ENCODE data around the gene TEX2. TPM values are rescaled to one million over a fixed set of nuclear protein-coding genes. Genes with fewer than 3 reads are reported as not detected.

The TEX2 gene
- total and polyA plus RNA-seq, 2 experiments from 2014 or later, result 27.9 to 37.7 TPM

GRCh38 chr17:64152428-64153125 lies 110.5 kb downstream of the TEX2 start:
- Histone ChIP-seq H3K27ac (no peak overlapping the region), H4K20me1 (ENCODE audit: insufficient read depth, poor library complexity, severe bottlenecking) (no peaks in the 10 kb centered on the region), H3K4me3 (no peak overlapping the region), H3K9me3 (ENCODE audit: low read depth) (no peaks in the 10 kb centered on the region), H3K4me1 (ENCODE audit: insufficient read depth) (peaks cover 12% of the 10 kb centered on the region), H3K36me3 (replicated peaks; ENCODE audit: insufficient read depth, low read depth) (no peaks in the 10 kb centered on the region), H3K4me2 (no peak overlapping the region), H3K27me3 (no peaks in the 10 kb centered on the region), H2AFZ (no peak overlapping the region), H3K9me2 (replicated peaks; ENCODE audit: insufficient read depth) (no peaks in the 10 kb centered on the region), H3K79me2 (no peaks in the 10 kb centered on the region)
- no peak for DNase-seq (ENCODE audit: low spot score)
- TF ChIP-seq EZH2phosphoT487 (IDR thresholded peaks at IDR 0.05; ENCODE audit: low read depth, severe bottlenecking, unreplicated experiment), result no peak
- TF ChIP-seq CTCF (IDR thresholded peaks at IDR 0.05; ENCODE audit: poor library complexity), result no peak
- no peak for TF ChIP-seq EZH2 (IDR thresholded peaks at IDR 0.05; ENCODE audit: borderline replicate concordance)
- WGBS (ENCODE audit: low lambda C conversion rate, missing lambda C conversion rate), result 82% methylated on average over 7 of the region's 7 CpGs

GRCh38 chr17:64151016-64151368 lies 112.1 kb downstream of the TEX2 start:
- peaks cover 7% of the 10 kb centered on the region for H3K79me2 ChIP-seq

DNA sequence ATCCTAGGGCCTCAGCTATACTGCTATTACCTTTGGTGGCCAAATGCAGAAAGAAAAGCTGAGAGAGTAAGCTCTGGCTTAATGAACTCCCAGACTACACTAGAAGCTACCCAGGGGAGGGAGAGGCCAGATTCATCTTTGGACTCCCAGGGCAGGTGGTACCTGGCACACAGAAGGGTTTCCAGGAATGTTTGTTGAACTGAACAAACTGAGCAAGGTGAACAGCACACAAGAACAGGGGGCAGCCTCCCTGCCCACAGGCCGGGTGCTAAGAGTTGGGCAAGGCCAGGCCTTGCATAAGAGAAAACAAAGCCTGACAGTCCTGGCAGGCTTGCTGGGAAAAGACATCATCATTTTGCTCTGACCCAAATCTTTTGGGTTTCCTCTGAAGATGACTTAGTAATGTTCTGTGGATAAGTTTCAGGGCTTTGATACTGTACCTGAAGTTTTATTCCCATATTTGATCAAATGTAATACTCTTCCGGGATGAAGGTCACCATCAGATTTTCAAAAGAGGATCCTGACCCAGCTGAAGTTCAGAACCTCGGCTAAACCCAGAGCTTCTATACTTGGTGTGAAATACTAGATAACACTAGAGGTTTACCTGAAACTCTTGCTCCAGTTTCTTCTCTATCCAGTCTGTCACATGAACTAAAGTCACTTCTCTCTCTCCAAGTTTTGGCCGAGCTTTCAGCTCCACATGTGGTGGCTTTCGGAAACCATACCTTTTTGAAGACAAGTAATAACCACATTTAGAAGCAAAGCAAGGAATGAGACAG lies 112.6 kb downstream of the TEX2 start:
- Histone ChIP-seq H3K36me3 (replicated peaks; ENCODE audit: insufficient read depth, low read depth) (no peaks in the 10 kb centered on the region), H3K9me3 (ENCODE audit: low read depth) (no peaks in the 10 kb centered on the region), H4K20me1 (ENCODE audit: insufficient read depth, poor library complexity, severe bottlenecking) (no peaks in the 10 kb centered on the region), H3K4me2 (no peak overlapping the region), H3K79me2 (peaks cover 7% of the 10 kb centered on the region), H2AFZ (no peak overlapping the region), H3K4me1 (ENCODE audit: insufficient read depth) (peaks cover 12% of the 10 kb centered on the region), H3K4me3 (no peak overlapping the region), H3K27ac (peak overlapping the region; percentile 68), H3K27me3 (no peaks in the 10 kb centered on the region), H3K9me2 (replicated peaks; ENCODE audit: insufficient read depth) (no peaks in the 10 kb centered on the region)
- TF ChIP-seq EZH2 (IDR thresholded peaks at IDR 0.05; ENCODE audit: borderline replicate concordance) (no peak), CTCF (IDR thresholded peaks at IDR 0.05; ENCODE audit: poor library complexity) (no peak), EZH2phosphoT487 (IDR thresholded peaks at IDR 0.05; ENCODE audit: low read depth, severe bottlenecking, unreplicated experiment) (no peak)
- WGBS (ENCODE audit: low lambda C conversion rate, missing lambda C conversion rate), result 78% methylated on average over 5 of the region's 5 CpGs
- DNase-seq (ENCODE audit: low spot score), result peak; percentile 54

More at GRCh38 chr17:64151016-64151368, 112.1 kb downstream of the TEX2 start:
- Histone ChIP-seq H3K9me2 (replicated peaks; ENCODE audit: insufficient read depth) (no peaks in the 10 kb centered on the region), H4K20me1 (ENCODE audit: insufficient read depth, poor library complexity, severe bottlenecking) (no peaks in the 10 kb centered on the region), H3K4me2 (no peak overlapping the region), H3K36me3 (replicated peaks; ENCODE audit: insufficient read depth, low read depth) (no peaks in the 10 kb centered on the region), H3K27ac (peak overlapping the region; percentile 68), H3K4me1 (ENCODE audit: insufficient read depth) (peaks cover 14% of the 10 kb centered on the region), H2AFZ (no peak overlapping the region), H3K9me3 (ENCODE audit: low read depth) (no peaks in the 10 kb centered on the region), H3K27me3 (no peaks in the 10 kb centered on the region), H3K4me3 (no peak overlapping the region)
- 100% methylated on average over 1 of the region's 1 CpG for WGBS (ENCODE audit: low lambda C conversion rate, missing lambda C conversion rate)
- no peak for DNase-seq (ENCODE audit: low spot score)
- no peak for TF ChIP-seq EZH2 (IDR thresholded peaks at IDR 0.05; ENCODE audit: borderline replicate concordance)
- no peak for TF ChIP-seq EZH2phosphoT487 (IDR thresholded peaks at IDR 0.05; ENCODE audit: low read depth, severe bottlenecking, unreplicated experiment)
- TF ChIP-seq CTCF (IDR thresholded peaks at IDR 0.05; ENCODE audit: poor library complexity), result no peak
